ENCODE results near the gene ULK4.
"Not testable (repeated sequence)": the region's sequence is repeated elsewhere in the genome, so short reads cannot be mapped to it uniquely, and the experiment has no call there.

Gene ULK4

GRCh38 chr3:41315126-41315525, 646.8 kb downstream of the ULK4 start:
- no peak for DNase-seq (ENCODE audit: low read depth)

GRCh38 chr3:41308119-41308518, 653.8 kb downstream of the ULK4 start:
- DNase-seq (ENCODE audit: low read depth), result no peak

GRCh38 chr3:41307065-41307464, 654.8 kb downstream of the ULK4 start:
- no peak for DNase-seq (ENCODE audit: low read depth)

DNA sequence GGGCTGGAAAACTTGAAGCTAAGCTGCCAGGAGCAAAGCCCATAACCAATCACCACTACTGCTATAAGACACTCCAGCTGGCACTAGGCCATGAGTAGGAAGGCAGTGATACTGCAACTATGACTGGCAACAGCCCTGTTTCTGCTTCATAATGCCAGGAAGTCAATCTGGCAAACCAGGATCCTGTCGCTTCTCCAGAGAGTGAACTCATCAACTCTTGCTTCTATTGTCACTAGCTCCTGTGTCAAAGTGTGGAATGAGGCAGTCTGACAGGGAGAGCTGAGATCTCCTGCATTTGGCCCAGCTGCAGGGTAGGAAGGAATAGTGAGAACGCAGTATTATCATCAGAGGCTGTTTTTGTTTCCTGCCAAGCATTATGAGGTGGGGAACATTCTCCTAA, 657.3 kb downstream of the ULK4 start:
- peak; percentile 25 for DNase-seq (ENCODE audit: low read depth)

GRCh38 chr3:41302295-41302694, 659.6 kb downstream of the ULK4 start:
- no peak for DNase-seq (ENCODE audit: low read depth)

DNA sequence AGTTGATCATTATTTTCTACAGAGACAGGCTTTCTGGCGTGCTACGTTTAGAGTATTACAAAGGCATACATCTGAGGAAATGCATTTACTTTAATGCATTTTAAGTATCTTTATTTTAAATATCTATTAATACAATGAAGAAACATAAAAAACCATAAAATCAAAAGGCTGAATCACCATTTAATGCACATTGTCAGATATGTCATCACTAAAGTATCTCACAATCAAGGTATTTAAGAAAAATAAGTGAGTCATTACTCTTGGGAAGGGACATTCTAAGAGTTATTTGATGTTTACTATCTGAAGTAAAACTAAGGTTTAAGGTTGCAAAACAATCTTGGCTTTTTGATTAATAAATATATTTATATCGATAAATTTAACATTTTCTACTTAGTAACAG, 660.4 kb downstream of the ULK4 start:
- DNase-seq (ENCODE audit: low read depth), result peak; percentile 50

- DNase-seq (ENCODE audit: low read depth), result no peak
Observed at GRCh38 chr3:41299036-41299435, 662.9 kb downstream of the ULK4 start.

DNA sequence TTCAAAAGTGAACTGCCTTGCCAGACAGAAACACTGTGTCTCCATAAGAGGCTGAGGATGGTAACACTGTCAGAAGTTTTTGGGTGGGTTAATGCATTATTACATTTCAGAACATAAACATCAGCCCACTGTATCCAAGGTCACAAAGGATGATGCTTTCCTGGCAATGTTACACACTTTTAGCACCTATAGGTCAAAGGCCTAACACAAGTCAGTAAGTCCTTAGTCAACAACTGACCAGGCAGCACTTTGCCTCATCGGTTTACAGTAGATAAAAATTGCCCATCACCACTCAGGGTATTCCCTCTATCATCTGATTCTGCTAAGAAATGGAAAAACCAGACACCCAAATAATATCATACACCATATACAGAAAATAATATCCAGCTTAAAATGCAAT, 664.2 kb downstream of the ULK4 start:
- DNase-seq (ENCODE audit: low read depth), result no peak

DNA sequence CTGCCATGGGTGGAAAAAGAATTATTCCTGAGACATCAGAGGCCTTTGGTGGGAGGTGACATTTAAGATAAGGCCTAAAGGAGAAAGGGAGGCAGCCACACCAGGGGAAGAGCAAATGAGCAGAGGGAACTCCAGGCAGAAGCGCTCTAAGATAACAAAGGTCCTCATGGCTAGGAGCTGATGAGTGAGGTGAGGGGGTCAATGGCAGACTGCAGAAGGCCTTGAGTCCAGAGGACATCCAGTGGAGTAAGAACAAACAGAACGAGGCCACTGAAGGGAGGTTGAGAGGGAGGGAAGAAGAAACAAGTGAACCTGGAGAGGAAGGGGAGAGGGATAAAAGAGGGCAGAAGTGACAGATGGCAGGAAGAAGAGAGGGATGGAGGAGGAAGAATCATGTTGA, 665.3 kb downstream of the ULK4 start:
- no peak for DNase-seq (ENCODE audit: low read depth)

GRCh38 chr3:41295740-41296139, 666.2 kb downstream of the ULK4 start:
- DNase-seq (ENCODE audit: low read depth), result no peak

- no peak for DNase-seq (ENCODE audit: low read depth)
Observed at GRCh38 chr3:41293169-41293681, 668.7 kb downstream of the ULK4 start.

GRCh38 chr3:41290736-41291135, 671.2 kb downstream of the ULK4 start:
- no peak for DNase-seq (ENCODE audit: low read depth)

- no peak for DNase-seq (ENCODE audit: low read depth)
Observed at GRCh38 chr3:41290306-41290705, 671.6 kb downstream of the ULK4 start.

DNA sequence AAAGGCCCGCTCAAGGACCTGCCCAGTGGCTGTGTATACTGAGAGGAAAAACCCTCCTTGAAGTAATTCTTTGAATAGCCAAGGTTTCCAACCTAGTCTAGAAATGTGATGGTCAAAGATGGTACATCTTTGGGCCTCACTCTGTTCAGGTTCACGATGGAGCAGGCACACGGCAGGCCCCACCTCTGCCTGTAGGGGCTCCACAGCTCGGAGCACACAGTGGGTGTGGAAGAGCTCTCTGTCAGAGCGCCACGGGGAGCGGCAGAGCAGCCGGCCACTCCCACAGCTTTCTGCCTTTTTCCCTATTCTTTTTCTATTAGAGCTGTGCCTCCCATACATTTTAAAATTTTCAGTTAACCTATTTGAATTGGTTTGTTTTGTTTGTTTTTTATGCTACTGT, 673.1 kb downstream of the ULK4 start:
- no peak for DNase-seq (ENCODE audit: low read depth)

- no peak for DNase-seq (ENCODE audit: low read depth)
Observed at GRCh38 chr3:41286305-41286704, 675.6 kb downstream of the ULK4 start.

DNA sequence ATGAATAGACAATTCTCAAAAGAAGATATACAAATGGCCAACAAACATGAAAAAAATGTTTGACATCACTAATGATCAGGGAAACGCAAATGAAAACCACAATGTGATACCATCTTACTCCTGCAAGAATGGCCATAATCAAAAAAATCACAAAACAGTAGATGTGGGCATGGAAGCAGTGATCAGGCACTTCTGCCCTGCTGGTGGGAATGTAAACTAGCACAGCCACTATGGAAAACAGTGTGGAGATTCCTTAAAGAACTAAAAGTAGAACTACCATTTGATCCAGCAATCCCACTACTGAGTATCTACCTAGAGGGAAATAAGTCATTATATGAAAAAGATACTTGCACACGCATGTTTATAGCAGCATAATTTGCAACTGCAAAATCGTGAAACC, 677.0 kb downstream of the ULK4 start:
- DNase-seq (ENCODE audit: low read depth), result not testable (repeated sequence)

DNA sequence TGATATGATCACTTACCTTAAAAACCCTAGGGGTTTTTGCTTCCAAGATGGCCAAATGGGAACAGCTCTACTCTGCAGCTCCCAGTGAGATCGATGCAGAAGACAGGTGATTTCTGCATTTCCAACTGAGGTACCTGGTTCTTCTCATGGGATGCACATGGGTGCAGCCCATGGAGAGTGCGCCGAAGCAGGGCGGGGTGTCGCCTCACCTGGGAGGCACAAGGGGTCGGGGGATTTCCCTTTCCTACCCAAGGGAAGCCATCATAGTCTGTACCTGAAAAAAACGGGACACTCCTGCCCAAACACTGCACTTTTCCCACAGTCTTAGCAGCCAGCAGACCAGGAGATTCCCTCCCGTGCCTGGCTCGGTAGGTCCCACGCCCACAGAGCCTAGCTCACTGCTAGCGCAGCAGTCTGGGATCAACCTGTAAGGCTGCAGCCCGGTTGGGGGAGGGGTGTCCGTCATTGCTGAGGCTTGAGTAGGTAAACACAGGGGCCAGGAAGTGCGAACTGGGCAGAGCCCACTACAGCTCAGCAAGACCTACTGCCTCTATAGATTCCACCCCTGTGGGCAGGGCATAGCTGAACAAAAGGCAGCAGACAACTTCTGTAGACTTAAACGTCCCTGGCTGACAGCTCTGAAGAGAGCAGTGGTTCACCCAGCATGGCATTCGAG, 684.0 kb downstream of the ULK4 start:
- DNase-seq (ENCODE audit: low read depth), result no peak

DNA sequence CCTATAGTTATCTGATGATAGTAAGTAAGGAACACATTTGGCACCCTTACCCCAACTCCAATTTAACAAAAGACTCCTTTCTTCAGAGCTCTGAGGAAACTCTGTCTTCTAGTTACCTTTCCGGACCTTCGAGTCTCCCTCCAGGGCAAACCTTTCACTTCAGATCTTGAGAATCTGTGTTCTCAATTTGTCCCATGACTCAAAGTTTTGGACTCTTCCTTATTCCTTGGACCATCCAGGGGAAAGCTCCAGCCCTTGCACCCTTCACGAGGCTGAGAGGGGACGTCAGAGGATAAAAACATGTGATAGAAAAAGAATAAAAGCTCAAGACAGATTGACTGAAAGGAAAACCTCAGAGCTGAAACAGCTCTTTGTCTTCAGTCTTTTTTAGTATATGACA, 685.7 kb downstream of the ULK4 start:
- no peak for DNase-seq (ENCODE audit: low read depth)

- DNase-seq (ENCODE audit: low read depth), result peak; percentile 51
Observed at GRCh38 chr3:41274944-41275668, 686.8 kb downstream of the ULK4 start.

- DNase-seq (ENCODE audit: low read depth), result no peak
Observed at GRCh38 chr3:41272667-41273066, 689.2 kb downstream of the ULK4 start.

- DNase-seq (ENCODE audit: low read depth), result peak; percentile 98
Observed at GRCh38 chr3:41267975-41268640, 693.8 kb downstream of the ULK4 start.

- DNase-seq (ENCODE audit: low read depth), result peak; percentile 90
Observed at GRCh38 chr3:41265823-41266273, 696.1 kb downstream of the ULK4 start.

DNA sequence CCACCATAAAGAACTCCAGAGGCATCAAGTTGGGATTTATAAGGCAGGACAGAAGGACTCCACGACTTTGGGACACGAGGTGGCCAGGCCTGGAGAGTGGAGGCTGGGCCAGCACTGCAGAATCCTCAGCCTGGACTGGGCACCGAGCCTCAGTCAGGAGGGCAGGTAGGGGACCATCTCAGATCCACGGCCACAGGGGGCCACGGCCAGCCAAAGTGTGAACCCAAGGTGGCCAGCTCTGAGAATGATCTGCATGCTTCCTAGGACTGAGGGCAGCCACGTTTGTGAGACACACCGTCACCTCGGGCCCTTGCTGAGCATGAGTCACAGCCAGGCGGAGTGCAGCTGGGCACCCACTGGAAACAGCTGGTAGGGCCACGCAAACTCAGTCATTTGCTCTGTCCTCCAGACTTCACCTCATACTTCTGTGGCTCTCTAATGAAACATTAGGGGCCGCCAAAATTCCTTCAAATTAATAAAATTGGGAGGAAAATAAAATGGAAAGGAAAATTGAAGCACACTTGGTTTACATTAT, 696.8 kb downstream of the ULK4 start:
- DNase-seq (ENCODE audit: low read depth), result peak; percentile 44
